ENCODE results near the gene ST3GAL3.
"Not testable (repeated sequence)": the region's sequence is repeated elsewhere in the genome, so short reads cannot be mapped to it uniquely, and the experiment has no call there.

ST3GAL3 gene

GRCh38 chr1:43831851-43832250 is 124.5 kb downstream of the ST3GAL3 start:
- no peak overlapping the region for H3K9ac ChIP-seq (ENCODE audit: low read depth, low read length)
- peaks cover 38% of the 10 kb centered on the region for H3K4me1 ChIP-seq (ENCODE audit: control insufficient read depth, insufficient read depth, low read length)
- H3K36me3 ChIP-seq (ENCODE audit: insufficient read depth, low read length): peaks cover 6% of the 10 kb centered on the region
- no peak overlapping the region for H3K4me3 ChIP-seq (ENCODE audit: low read length)
- H3K9me3 ChIP-seq (replicated peaks; ENCODE audit: low read length): no peaks in the 10 kb centered on the region
- no peak overlapping the region for H3K4me2 ChIP-seq (ENCODE audit: low read length)
- H3K27me3 ChIP-seq (ENCODE audit: control insufficient read depth, insufficient read depth, low read length): no peaks in the 10 kb centered on the region

GRCh38 chr1:43832255-43832654 is 124.9 kb downstream of the ST3GAL3 start:
- H3K4me1 ChIP-seq (ENCODE audit: control insufficient read depth, insufficient read depth, low read length): peaks cover 38% of the 10 kb centered on the region

GRCh38 chr1:43832998-43833397 is 125.7 kb downstream of the ST3GAL3 start:
- no peak overlapping the region for H3K4me2 ChIP-seq (ENCODE audit: low read length)
- H3K27me3 ChIP-seq (ENCODE audit: control insufficient read depth, insufficient read depth, low read length): no peaks in the 10 kb centered on the region
- H3K4me3 ChIP-seq (ENCODE audit: low read length): no peak overlapping the region
- H3K9me3 ChIP-seq (replicated peaks; ENCODE audit: low read length): no peaks in the 10 kb centered on the region
- peaks cover 6% of the 10 kb centered on the region for H3K36me3 ChIP-seq (ENCODE audit: insufficient read depth, low read length)
- peaks cover 38% of the 10 kb centered on the region for H3K4me1 ChIP-seq (ENCODE audit: control insufficient read depth, insufficient read depth, low read length)
- H3K9ac ChIP-seq (ENCODE audit: low read depth, low read length): no peak overlapping the region

More at GRCh38 chr1:43832255-43832654, 124.9 kb downstream of the ST3GAL3 start:
- H3K4me2 ChIP-seq (ENCODE audit: low read length): no peak overlapping the region
- H3K9me3 ChIP-seq (replicated peaks; ENCODE audit: low read length): no peaks in the 10 kb centered on the region
- no peak overlapping the region for H3K9ac ChIP-seq (ENCODE audit: low read depth, low read length)
- H3K4me3 ChIP-seq (ENCODE audit: low read length): no peak overlapping the region
- peaks cover 6% of the 10 kb centered on the region for H3K36me3 ChIP-seq (ENCODE audit: insufficient read depth, low read length)
- H3K27me3 ChIP-seq (ENCODE audit: control insufficient read depth, insufficient read depth, low read length): no peaks in the 10 kb centered on the region

- H3K4me1 ChIP-seq (ENCODE audit: control insufficient read depth, insufficient read depth, low read length): peaks cover 38% of the 10 kb centered on the region
- not testable (repeated sequence) for H3K4me2 ChIP-seq (ENCODE audit: low read length); H3K9ac ChIP-seq (ENCODE audit: low read depth, low read length)
Observed at GRCh38 chr1:43833902-43834279, 126.6 kb downstream of the ST3GAL3 start.

GRCh38 chr1:43834280-43835081 is 127.1 kb downstream of the ST3GAL3 start:
- peaks cover 38% of the 10 kb centered on the region for H3K4me1 ChIP-seq (ENCODE audit: control insufficient read depth, insufficient read depth, low read length)
- no peaks in the 10 kb centered on the region for H3K9me3 ChIP-seq (replicated peaks; ENCODE audit: low read length)
- H3K4me3 ChIP-seq (ENCODE audit: low read length): no peak overlapping the region
- H3K9ac ChIP-seq (ENCODE audit: low read depth, low read length): no peak overlapping the region
- peaks cover 13% of the 10 kb centered on the region for H3K36me3 ChIP-seq (ENCODE audit: insufficient read depth, low read length)
- no peaks in the 10 kb centered on the region for H3K27me3 ChIP-seq (ENCODE audit: control insufficient read depth, insufficient read depth, low read length)
- peak overlapping the region; percentile 32 for H3K4me2 ChIP-seq (ENCODE audit: low read length)

More at GRCh38 chr1:43833902-43834279, 126.6 kb downstream of the ST3GAL3 start:
- H3K9me3 ChIP-seq (replicated peaks; ENCODE audit: low read length); H3K27me3 ChIP-seq (ENCODE audit: control insufficient read depth, insufficient read depth, low read length); H3K4me3 ChIP-seq (ENCODE audit: low read length): not testable (repeated sequence)
- peaks cover 13% of the 10 kb centered on the region for H3K36me3 ChIP-seq (ENCODE audit: insufficient read depth, low read length)

- peak overlapping the region; percentile 29 for H3K4me3 ChIP-seq (ENCODE audit: low read length)
- peak overlapping the region; percentile 32 for H3K4me2 ChIP-seq (ENCODE audit: low read length)
- H3K27me3 ChIP-seq (ENCODE audit: control insufficient read depth, insufficient read depth, low read length): no peaks in the 10 kb centered on the region
- no peak overlapping the region for H3K9ac ChIP-seq (ENCODE audit: low read depth, low read length)
- H3K9me3 ChIP-seq (replicated peaks; ENCODE audit: low read length): no peaks in the 10 kb centered on the region
- peaks cover 13% of the 10 kb centered on the region for H3K36me3 ChIP-seq (ENCODE audit: insufficient read depth, low read length)
- peaks cover 38% of the 10 kb centered on the region for H3K4me1 ChIP-seq (ENCODE audit: control insufficient read depth, insufficient read depth, low read length)
Observed at GRCh38 chr1:43835082-43836021, 128.0 kb downstream of the ST3GAL3 start.

- no peaks in the 10 kb centered on the region for H3K27me3 ChIP-seq (ENCODE audit: control insufficient read depth, insufficient read depth, low read length)
- H3K9me3 ChIP-seq (replicated peaks; ENCODE audit: low read length): no peaks in the 10 kb centered on the region
- peaks cover 16% of the 10 kb centered on the region for H3K36me3 ChIP-seq (ENCODE audit: insufficient read depth, low read length)
- no peak overlapping the region for H3K4me3 ChIP-seq (ENCODE audit: low read length)
- peaks cover 31% of the 10 kb centered on the region for H3K4me1 ChIP-seq (ENCODE audit: control insufficient read depth, insufficient read depth, low read length)
- H3K9ac ChIP-seq (ENCODE audit: low read depth, low read length): no peak overlapping the region
- no peak overlapping the region for H3K4me2 ChIP-seq (ENCODE audit: low read length)
Observed at GRCh38 chr1:43836267-43836951, 129.1 kb downstream of the ST3GAL3 start.

- H3K4me1 ChIP-seq (ENCODE audit: control insufficient read depth, insufficient read depth, low read length): peaks cover 30% of the 10 kb centered on the region
- H3K36me3 ChIP-seq (ENCODE audit: insufficient read depth, low read length): peaks cover 19% of the 10 kb centered on the region
- no peaks in the 10 kb centered on the region for H3K27me3 ChIP-seq (ENCODE audit: control insufficient read depth, insufficient read depth, low read length)
- H3K4me2 ChIP-seq (ENCODE audit: low read length): no peak overlapping the region
- H3K9ac ChIP-seq (ENCODE audit: low read depth, low read length): no peak overlapping the region
- no peaks in the 10 kb centered on the region for H3K9me3 ChIP-seq (replicated peaks; ENCODE audit: low read length)
- no peak overlapping the region for H3K4me3 ChIP-seq (ENCODE audit: low read length)
Observed at GRCh38 chr1:43839056-43839455, 131.7 kb downstream of the ST3GAL3 start.

GRCh38 chr1:43841321-43842174 is 134.2 kb downstream of the ST3GAL3 start:
- Histone ChIP-seq H3K36me3 (ENCODE audit: insufficient read depth, low read length) (peaks cover 19% of the 10 kb centered on the region), H3K4me3 (ENCODE audit: low read length) (no peak overlapping the region), H3K4me1 (ENCODE audit: control insufficient read depth, insufficient read depth, low read length) (peaks cover 7% of the 10 kb centered on the region), H3K4me2 (ENCODE audit: low read length) (no peak overlapping the region), H3K9me3 (replicated peaks; ENCODE audit: low read length) (no peaks in the 10 kb centered on the region), H3K9ac (ENCODE audit: low read depth, low read length) (no peak overlapping the region), H3K27me3 (ENCODE audit: control insufficient read depth, insufficient read depth, low read length) (no peaks in the 10 kb centered on the region)

GRCh38 chr1:43842175-43842498 is 134.8 kb downstream of the ST3GAL3 start:
- Histone ChIP-seq H3K4me3 (ENCODE audit: low read length) (no peak overlapping the region), H3K27me3 (ENCODE audit: control insufficient read depth, insufficient read depth, low read length) (no peaks in the 10 kb centered on the region), H3K36me3 (ENCODE audit: insufficient read depth, low read length) (peaks cover 19% of the 10 kb centered on the region), H3K4me2 (ENCODE audit: low read length) (no peak overlapping the region), H3K4me1 (ENCODE audit: control insufficient read depth, insufficient read depth, low read length) (peaks cover 7% of the 10 kb centered on the region), H3K9me3 (replicated peaks; ENCODE audit: low read length) (no peaks in the 10 kb centered on the region), H3K9ac (ENCODE audit: low read depth, low read length) (no peak overlapping the region)
